K562 (cell line): ENCODE data around the gene RGL2. TPM values are rescaled to one million over a fixed set of nuclear protein-coding genes. Genes with fewer than 3 reads are reported as not detected.

Experiments
- DNMT1 ChIP-seq: fragments of 450-650 bp; IDR thresholded peaks from 2 replicates; pipeline ENCODE4 v1.6.1; 2016; ENCODE audit warnings: antibody characterized with exemption, mild to moderate bottlenecking
- HDAC3 ChIP-seq: fragments of 450-650 bp; IDR thresholded peaks from 2 replicates; pipeline ENCODE4 v1.6.1; 2018; ENCODE audit warnings: borderline replicate concordance, mild to moderate bottlenecking, moderate library complexity; ENCODE audit not compliant: partially characterized antibody
- HOXB6 ChIP-seq: fragments of 250-450 bp; sonication (Bioruptor Pico); IDR thresholded peaks from 2 replicates; pipeline ENCODE4 v1.5.1; 2022; ENCODE audit warnings: mild to moderate bottlenecking, borderline replicate concordance
- KDM2B ChIP-seq: fragments of 250-450 bp; sonication (Bioruptor Pico); IDR thresholded peaks from 2 replicates; pipeline ENCODE4 v1.8.0; 2021; ENCODE audit warnings: mild to moderate bottlenecking, moderate library complexity
- SAFB ChIP-seq: fragments of 200-400 bp; formaldehyde crosslinking; IDR thresholded peaks from 2 replicates; pipeline ENCODE4 v1.6.1; 2017; ENCODE audit warnings: low read depth, low read length, borderline replicate concordance
- ZKSCAN8 ChIP-seq: fragments of 200-800 bp; sonication (Bioruptor generic); IDR thresholded peaks from 2 replicates; pipeline ENCODE4 v1.6.1; 2016; ENCODE audit warnings: missing genetic modification characterization, missing compliant biosample characterization
- ZNF174 ChIP-seq: fragments of 250-450 bp; sonication (Bioruptor Pico); IDR thresholded peaks from 2 replicates; pipeline ENCODE4 v1.4.0; 2020; ENCODE audit warnings: mild to moderate bottlenecking
- polyA plus RNA-seq, 8 experiments: library from polyadenylated mRNA; depleted of rRNA in 4 of 8; stranded (reverse) in 5 of 8; unstranded in 3 of 8; fragments of >200 nt; fragmentation: Nextera tagmentation in 2 of 8; fragmentation: Illumina TruSeq in 1 of 8; extraction: Ambion mirVana in 2 of 8; extraction: Trizol in 1 of 8; gene quantifications; 2 replicates each; pipeline versions ENCODE4 v1.2.1 to v1.2.3, GENCODE V29; 2011 to 2014; ENCODE audit warnings: inconsistent platforms in 1 of 8, missing spikeins in 1 of 8
- total RNA-seq, 7 experiments: library from RNA; depleted of rRNA in 6 of 7; stranded (reverse); fragments of >200 nt in 6 of 7; fragmentation: Illumina TruSeq in 2 of 7; extraction: Trizol in 2 of 7; gene quantifications; 2 replicates each; pipeline versions ENCODE4 v1.2.1 to v1.2.3, GENCODE V29; 2011 to 2021; ENCODE audit warnings: low replicate concordance in 1 of 7
- TF ChIP-seq, protein P1 (sequence below): fragments of 250-450 bp; sonication (Bioruptor Pico); IDR thresholded peaks from 2 replicates; pipeline ENCODE4 v1.5.0; 2021
- TF ChIP-seq, protein P2 (sequence below): fragments of 250-450 bp; sonication (Bioruptor Pico); IDR thresholded peaks from 2 replicates; pipeline ENCODE4 v1.8.0; 2022; ENCODE audit warnings: moderate library complexity, mild to moderate bottlenecking, inconsistent platforms
- TF ChIP-seq, protein P3 (sequence below): fragments of 200-600 bp; sonication (generic); IDR thresholded peaks from one replicate; pipeline ENCODE4 v1.6.1; 2012; ENCODE audit warnings: mild to moderate bottlenecking, low read depth, low read length, inconsistent platforms
- TF ChIP-seq, protein P4 (sequence below): fragments of 250-450 bp; sonication (Bioruptor Pico); IDR thresholded peaks from 2 replicates; pipeline ENCODE4 v1.8.0; 2022; ENCODE audit warnings: inconsistent platforms, mild to moderate bottlenecking, moderate library complexity, borderline replicate concordance

RGL2 gene
- total and polyA plus RNA-seq, 9 of the 15 experiments (the other 6 are each of a cell fraction or from before 2014, with no cell fraction given), result 1.8 to 57.1 (median 19.5) TPM

DNA sequence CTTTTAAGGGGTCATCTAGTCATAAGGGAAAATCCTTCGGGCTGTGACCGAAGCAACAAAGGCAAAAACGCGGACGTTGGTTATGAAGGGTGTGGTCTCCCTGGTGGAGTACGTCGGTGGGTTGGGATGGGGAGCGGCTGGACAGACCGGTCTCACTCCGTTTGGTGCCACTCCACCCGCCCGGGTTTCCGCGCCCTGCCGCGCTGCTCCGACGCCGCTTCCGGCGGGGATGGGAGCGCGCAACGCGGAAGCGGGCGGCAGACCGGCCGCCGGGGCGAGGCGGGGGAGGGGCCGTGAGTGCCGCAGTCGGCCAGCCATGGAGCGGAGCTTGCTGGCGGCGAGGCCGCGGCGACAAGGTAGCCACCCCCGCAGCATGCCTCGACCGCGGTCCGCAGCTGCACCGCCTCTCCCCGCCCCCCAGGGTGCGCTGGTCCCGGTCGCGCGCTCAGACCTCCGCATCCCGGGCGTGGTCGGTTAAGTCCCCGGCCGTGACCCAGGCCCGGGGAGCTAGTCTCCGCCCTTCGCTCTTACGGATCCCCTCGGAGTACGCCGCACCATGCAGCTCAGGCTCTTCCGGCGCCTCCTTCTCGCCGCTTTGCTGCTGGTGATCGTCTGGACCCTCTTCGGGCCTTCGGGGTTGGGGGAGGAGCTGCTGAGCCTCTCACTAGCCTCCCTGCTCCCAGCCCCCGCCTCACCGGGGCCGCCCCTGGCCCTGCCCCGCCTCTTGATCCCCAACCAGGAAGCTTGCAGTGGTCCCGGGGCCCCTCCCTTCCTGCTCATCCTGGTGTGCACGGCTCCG, 21.7 kb downstream of the RGL2 start, which contains the start of gene B3GALT4 (continued):
- TF ChIP-seq HOXB6, result no peak
- no peak for TF ChIP-seq ZKSCAN8 (CRISPR knock-in tag)
- TF ChIP-seq ZNF174 (CRISPR knock-in tag), result no peak
- TF ChIP-seq DNMT1, result no peak
- 0 out of 2 replicates have a peak, but pooled peaks have one; percentile 52 for TF ChIP-seq SAFB
- TF ChIP-seq, protein P1, sequence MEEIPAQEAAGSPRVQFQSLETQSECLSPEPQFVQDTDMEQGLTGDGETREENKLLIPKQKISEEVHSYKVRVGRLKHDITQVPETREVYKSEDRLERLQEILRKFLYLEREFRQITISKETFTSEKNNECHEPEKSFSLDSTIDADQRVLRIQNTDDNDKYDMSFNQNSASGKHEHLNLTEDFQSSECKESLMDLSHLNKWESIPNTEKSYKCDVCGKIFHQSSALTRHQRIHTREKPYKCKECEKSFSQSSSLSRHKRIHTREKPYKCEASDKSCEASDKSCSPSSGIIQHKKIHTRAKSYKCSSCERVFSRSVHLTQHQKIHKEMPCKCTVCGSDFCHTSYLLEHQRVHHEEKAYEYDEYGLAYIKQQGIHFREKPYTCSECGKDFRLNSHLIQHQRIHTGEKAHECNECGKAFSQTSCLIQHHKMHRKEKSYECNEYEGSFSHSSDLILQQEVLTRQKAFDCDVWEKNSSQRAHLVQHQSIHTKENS (CRISPR knock-in tag), result 0 out of 2 replicates have a peak, but pooled peaks have one; percentile 52
- TF ChIP-seq, protein P2, sequence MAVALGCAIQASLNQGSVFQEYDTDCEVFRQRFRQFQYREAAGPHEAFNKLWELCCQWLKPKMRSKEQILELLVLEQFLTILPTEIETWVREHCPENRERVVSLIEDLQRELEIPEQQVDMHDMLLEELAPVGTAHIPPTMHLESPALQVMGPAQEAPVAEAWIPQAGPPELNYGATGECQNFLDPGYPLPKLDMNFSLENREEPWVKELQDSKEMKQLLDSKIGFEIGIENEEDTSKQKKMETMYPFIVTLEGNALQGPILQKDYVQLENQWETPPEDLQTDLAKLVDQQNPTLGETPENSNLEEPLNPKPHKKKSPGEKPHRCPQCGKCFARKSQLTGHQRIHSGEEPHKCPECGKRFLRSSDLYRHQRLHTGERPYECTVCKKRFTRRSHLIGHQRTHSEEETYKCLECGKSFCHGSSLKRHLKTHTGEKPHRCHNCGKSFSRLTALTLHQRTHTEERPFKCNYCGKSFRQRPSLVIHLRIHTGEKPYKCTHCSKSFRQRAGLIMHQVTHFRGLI (CRISPR knock-in tag), result no peak
- TF ChIP-seq, protein P3, sequence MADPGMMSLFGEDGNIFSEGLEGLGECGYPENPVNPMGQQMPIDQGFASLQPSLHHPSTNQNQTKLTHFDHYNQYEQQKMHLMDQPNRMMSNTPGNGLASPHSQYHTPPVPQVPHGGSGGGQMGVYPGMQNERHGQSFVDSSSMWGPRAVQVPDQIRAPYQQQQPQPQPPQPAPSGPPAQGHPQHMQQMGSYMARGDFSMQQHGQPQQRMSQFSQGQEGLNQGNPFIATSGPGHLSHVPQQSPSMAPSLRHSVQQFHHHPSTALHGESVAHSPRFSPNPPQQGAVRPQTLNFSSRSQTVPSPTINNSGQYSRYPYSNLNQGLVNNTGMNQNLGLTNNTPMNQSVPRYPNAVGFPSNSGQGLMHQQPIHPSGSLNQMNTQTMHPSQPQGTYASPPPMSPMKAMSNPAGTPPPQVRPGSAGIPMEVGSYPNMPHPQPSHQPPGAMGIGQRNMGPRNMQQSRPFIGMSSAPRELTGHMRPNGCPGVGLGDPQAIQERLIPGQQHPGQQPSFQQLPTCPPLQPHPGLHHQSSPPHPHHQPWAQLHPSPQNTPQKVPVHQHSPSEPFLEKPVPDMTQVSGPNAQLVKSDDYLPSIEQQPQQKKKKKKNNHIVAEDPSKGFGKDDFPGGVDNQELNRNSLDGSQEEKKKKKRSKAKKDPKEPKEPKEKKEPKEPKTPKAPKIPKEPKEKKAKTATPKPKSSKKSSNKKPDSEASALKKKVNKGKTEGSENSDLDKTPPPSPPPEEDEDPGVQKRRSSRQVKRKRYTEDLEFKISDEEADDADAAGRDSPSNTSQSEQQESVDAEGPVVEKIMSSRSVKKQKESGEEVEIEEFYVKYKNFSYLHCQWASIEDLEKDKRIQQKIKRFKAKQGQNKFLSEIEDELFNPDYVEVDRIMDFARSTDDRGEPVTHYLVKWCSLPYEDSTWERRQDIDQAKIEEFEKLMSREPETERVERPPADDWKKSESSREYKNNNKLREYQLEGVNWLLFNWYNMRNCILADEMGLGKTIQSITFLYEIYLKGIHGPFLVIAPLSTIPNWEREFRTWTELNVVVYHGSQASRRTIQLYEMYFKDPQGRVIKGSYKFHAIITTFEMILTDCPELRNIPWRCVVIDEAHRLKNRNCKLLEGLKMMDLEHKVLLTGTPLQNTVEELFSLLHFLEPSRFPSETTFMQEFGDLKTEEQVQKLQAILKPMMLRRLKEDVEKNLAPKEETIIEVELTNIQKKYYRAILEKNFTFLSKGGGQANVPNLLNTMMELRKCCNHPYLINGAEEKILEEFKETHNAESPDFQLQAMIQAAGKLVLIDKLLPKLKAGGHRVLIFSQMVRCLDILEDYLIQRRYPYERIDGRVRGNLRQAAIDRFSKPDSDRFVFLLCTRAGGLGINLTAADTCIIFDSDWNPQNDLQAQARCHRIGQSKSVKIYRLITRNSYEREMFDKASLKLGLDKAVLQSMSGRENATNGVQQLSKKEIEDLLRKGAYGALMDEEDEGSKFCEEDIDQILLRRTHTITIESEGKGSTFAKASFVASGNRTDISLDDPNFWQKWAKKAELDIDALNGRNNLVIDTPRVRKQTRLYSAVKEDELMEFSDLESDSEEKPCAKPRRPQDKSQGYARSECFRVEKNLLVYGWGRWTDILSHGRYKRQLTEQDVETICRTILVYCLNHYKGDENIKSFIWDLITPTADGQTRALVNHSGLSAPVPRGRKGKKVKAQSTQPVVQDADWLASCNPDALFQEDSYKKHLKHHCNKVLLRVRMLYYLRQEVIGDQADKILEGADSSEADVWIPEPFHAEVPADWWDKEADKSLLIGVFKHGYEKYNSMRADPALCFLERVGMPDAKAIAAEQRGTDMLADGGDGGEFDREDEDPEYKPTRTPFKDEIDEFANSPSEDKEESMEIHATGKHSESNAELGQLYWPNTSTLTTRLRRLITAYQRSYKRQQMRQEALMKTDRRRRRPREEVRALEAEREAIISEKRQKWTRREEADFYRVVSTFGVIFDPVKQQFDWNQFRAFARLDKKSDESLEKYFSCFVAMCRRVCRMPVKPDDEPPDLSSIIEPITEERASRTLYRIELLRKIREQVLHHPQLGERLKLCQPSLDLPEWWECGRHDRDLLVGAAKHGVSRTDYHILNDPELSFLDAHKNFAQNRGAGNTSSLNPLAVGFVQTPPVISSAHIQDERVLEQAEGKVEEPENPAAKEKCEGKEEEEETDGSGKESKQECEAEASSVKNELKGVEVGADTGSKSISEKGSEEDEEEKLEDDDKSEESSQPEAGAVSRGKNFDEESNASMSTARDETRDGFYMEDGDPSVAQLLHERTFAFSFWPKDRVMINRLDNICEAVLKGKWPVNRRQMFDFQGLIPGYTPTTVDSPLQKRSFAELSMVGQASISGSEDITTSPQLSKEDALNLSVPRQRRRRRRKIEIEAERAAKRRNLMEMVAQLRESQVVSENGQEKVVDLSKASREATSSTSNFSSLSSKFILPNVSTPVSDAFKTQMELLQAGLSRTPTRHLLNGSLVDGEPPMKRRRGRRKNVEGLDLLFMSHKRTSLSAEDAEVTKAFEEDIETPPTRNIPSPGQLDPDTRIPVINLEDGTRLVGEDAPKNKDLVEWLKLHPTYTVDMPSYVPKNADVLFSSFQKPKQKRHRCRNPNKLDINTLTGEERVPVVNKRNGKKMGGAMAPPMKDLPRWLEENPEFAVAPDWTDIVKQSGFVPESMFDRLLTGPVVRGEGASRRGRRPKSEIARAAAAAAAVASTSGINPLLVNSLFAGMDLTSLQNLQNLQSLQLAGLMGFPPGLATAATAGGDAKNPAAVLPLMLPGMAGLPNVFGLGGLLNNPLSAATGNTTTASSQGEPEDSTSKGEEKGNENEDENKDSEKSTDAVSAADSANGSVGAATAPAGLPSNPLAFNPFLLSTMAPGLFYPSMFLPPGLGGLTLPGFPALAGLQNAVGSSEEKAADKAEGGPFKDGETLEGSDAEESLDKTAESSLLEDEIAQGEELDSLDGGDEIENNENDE, result peak; percentile 82
- TF ChIP-seq, protein P4, sequence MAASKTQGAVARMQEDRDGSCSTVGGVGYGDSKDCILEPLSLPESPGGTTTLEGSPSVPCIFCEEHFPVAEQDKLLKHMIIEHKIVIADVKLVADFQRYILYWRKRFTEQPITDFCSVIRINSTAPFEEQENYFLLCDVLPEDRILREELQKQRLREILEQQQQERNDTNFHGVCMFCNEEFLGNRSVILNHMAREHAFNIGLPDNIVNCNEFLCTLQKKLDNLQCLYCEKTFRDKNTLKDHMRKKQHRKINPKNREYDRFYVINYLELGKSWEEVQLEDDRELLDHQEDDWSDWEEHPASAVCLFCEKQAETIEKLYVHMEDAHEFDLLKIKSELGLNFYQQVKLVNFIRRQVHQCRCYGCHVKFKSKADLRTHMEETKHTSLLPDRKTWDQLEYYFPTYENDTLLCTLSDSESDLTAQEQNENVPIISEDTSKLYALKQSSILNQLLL (CRISPR knock-in tag), result no peak
- TF ChIP-seq HDAC3, result no peak
- TF ChIP-seq KDM2B, result peak; percentile 30; the same call in 1 of the 2 replicates
